ENCODE measurements around the gene TIGD6.

The TIGD6 gene

DNA sequence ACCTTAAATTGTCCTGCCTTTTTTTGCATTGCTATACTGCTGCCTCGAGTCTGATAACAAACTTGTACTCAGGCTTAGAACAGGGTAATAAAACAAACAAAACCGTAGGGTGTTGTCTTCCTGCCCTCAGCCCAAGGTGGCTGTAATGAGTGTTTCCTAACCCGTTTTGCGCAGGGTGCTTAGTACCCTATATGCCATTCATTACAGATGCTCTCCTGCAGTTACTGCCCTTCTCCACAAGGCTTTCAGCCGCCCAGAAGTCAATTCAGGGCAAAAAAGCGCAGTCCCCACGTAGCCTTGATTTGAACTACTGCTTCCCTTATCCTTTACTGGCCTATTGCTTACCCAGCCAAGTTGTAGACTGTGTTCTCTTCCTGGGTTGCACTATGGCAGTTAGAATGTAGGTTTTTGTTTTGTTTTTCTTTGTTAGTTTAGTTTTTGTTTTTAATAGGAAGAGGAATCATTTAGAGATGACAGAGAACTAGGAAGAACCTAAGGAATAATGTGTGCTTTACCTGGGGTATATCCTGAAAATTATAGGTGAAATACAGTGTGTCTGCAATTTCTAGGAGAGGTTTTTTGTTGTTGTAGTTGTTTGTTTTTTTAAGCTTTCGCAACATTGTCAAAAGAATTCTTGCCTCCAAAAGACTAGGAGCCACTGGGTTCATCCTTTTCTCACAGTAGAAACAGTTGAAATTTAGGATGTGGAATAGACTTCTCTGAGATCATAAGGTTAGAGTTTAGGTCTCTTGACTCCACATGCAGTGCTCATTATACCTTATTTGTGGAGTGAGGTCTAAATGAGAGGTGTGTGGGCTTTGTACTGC, 1.4 kb upstream of the TIGD6 start:
- H3K4me3 ChIP-seq (ENCODE audit: insufficient read depth in 1 of 2, low read depth in 1 of 2, low read length in 2 of 2): peak overlapping the region in 1 of 2 experiments; percentile 96
- H2AK5ac ChIP-seq (ENCODE audit: low read length, severe bottlenecking): no peak overlapping the region
- DNase-seq: peak; percentile 86
- no peak overlapping the region for H4K8ac ChIP-seq (ENCODE audit: low read length)
- no peak overlapping the region for H2AFZ ChIP-seq (ENCODE audit: low read depth, low read length)
- H2BK12ac ChIP-seq (ENCODE audit: low read length in 2 of 2): no peak overlapping the region
- no peak overlapping the region for H2BK15ac ChIP-seq (ENCODE audit: low read depth, poor library complexity, severe bottlenecking)
- no peak overlapping the region for H2BK120ac ChIP-seq (ENCODE audit: low read depth, low read length)
- H4K91ac ChIP-seq (ENCODE audit: low read length): no peak overlapping the region
- peaks cover 16% of the 10 kb centered on the region for H3K79me1 ChIP-seq (replicated peaks; ENCODE audit: low read length, poor library complexity, severe bottlenecking)
- peak overlapping the region; percentile 10 for H3K27ac ChIP-seq (ENCODE audit: low read length, poor library complexity, severe bottlenecking)
- H3K36me3 ChIP-seq (ENCODE audit: control insufficient read depth in 1 of 2, insufficient read depth in 2 of 2, low read depth in 1 of 2, low read length in 2 of 2): peaks cover 3 to 34% of the 10 kb centered on the region in 2 experiments
- 17% methylated on average over 6 of the region's 8 CpGs for WGBS
- H3K9ac ChIP-seq (ENCODE audit: low read length): peak overlapping the region; percentile 96
- H3K9me3 ChIP-seq (ENCODE audit: control insufficient read depth, low read length): no peaks in the 10 kb centered on the region
- no peak overlapping the region for H3K23ac ChIP-seq (ENCODE audit: low read length in 2 of 2)
- peaks cover 4% of the 10 kb centered on the region for H3K4me1 ChIP-seq (ENCODE audit: control insufficient read depth, insufficient read depth, low read depth, low read length)
- H3K4ac ChIP-seq (ENCODE audit: low read depth in 1 of 2, low read length in 2 of 2): no peak overlapping the region
- no peaks in the 10 kb centered on the region for H3K27me3 ChIP-seq (ENCODE audit: control insufficient read depth in 1 of 2, insufficient read depth in 1 of 2, low read length in 2 of 2)
- peak overlapping the region; percentile 69 for H3K4me2 ChIP-seq (ENCODE audit: low read length, poor library complexity, severe bottlenecking)
- no peak overlapping the region for H3K14ac ChIP-seq (ENCODE audit: low read length in 2 of 2)
- H3K18ac ChIP-seq (ENCODE audit: low read depth in 1 of 2, low read length in 2 of 2): no peak overlapping the region
- H2BK5ac ChIP-seq (ENCODE audit: low read depth, low read length, poor library complexity, severe bottlenecking): no peak overlapping the region

DNA sequence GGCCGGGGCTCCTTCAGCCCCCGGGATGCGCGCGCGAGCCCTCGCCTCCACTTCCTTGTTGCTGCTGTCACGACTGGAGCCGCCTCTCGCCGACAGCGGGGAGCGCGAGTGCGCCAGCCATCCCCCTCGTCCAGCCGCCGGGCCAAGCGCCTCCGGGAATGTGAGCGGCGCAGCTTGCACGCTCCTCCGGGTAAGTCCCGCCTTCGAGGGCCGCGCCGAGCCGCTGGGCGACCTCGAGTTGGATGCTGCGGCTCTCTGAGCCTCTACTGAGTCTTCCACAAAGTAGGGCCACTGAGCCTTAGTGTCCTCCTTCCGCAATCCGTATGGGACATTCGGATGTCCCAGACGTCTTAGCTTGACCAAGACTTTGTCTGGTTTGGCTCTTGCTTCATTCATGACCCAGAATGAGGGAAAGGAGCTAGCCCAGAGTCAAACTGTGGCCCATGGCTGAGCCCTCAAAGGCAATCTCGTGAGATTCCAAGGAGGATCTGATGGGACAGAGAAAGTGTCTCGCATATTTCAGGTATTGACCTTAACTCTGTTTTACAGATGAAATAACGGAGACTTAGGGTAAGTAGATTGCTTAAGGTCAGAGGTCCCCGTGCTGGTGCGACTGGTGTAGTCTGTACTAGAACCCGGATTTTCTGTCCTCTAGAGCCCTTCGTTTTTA, 671 bp upstream of the TIGD6 start:
- H4K91ac ChIP-seq (ENCODE audit: low read length): peak overlapping the region; percentile 95
- H3K36me3 ChIP-seq (ENCODE audit: control insufficient read depth in 1 of 2, insufficient read depth in 2 of 2, low read depth in 1 of 2, low read length in 2 of 2): peaks cover 3 to 33% of the 10 kb centered on the region in 2 experiments
- peak overlapping the region; percentile 67 for H2BK120ac ChIP-seq (ENCODE audit: low read depth, low read length)
- H2BK15ac ChIP-seq (ENCODE audit: low read depth, poor library complexity, severe bottlenecking): peak overlapping the region; percentile 73
- 2% methylated on average over 44 of the region's 44 CpGs for WGBS
- DNase-seq: peak; percentile 70
- peak overlapping the region; percentile 87 for H4K8ac ChIP-seq (ENCODE audit: low read length)
- H3K79me1 ChIP-seq (replicated peaks; ENCODE audit: low read length, poor library complexity, severe bottlenecking): peaks cover 11% of the 10 kb centered on the region
- H2BK5ac ChIP-seq (ENCODE audit: low read depth, low read length, poor library complexity, severe bottlenecking): peak overlapping the region; percentile 75
- peak overlapping the region; percentile 62 for H2AFZ ChIP-seq (ENCODE audit: low read depth, low read length)
- H3K4me1 ChIP-seq (ENCODE audit: control insufficient read depth, insufficient read depth, low read depth, low read length): peaks cover 4% of the 10 kb centered on the region
- H2AK5ac ChIP-seq (ENCODE audit: low read length, severe bottlenecking): peak overlapping the region; percentile 18
- H3K9ac ChIP-seq (ENCODE audit: low read length): peak overlapping the region; percentile 96
- peak overlapping the region; percentile 31 for H3K27ac ChIP-seq (ENCODE audit: low read length, poor library complexity, severe bottlenecking)
- peak overlapping the region; percentile 69 for H3K4me2 ChIP-seq (ENCODE audit: low read length, poor library complexity, severe bottlenecking)
- H3K9me3 ChIP-seq (ENCODE audit: control insufficient read depth, low read length): no peaks in the 10 kb centered on the region
- H2BK12ac ChIP-seq (ENCODE audit: low read length in 2 of 2): peak overlapping the region in 1 of 2 experiments; percentile 74
- peak overlapping the region in 1 of 2 experiments; percentile 71 for H3K14ac ChIP-seq (ENCODE audit: low read length in 2 of 2)
- no peaks in the 10 kb centered on the region for H3K27me3 ChIP-seq (ENCODE audit: control insufficient read depth in 1 of 2, insufficient read depth in 1 of 2, low read length in 2 of 2)
- peak overlapping the region; percentile 64 to 97 for H3K4ac ChIP-seq (ENCODE audit: low read depth in 1 of 2, low read length in 2 of 2)
- H3K23ac ChIP-seq (ENCODE audit: low read length in 2 of 2): peak overlapping the region in 1 of 2 experiments; percentile 47
- H3K18ac ChIP-seq (ENCODE audit: low read depth in 1 of 2, low read length in 2 of 2): peak overlapping the region; percentile 62 to 99
- H3K4me3 ChIP-seq (ENCODE audit: insufficient read depth in 1 of 2, low read depth in 1 of 2, low read length in 2 of 2): peak overlapping the region; percentile 94 to 96

DNA sequence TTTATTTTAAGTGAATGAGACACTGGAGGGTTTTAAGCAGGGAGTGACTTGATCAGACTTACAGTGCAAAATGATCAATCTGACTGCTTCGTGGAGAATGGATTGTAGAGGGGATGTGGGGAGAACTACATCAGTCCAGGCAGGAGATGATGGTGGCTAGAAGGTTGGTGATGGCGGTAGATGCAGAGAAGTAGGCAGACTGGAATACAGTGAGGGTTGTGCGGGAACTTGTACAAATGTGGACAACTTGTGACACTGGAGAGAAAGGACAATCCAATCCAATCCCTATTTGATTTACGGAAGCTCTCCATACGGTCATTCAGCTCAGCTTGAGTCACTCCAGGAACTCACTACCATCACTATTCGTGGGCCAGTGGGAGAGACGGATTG, 593 bp downstream of the TIGD6 start:
- Histone ChIP-seq H3K9ac (ENCODE audit: low read length) (peak overlapping the region; percentile 96), H3K27me3 (ENCODE audit: control insufficient read depth in 1 of 2, insufficient read depth in 1 of 2, low read length in 2 of 2) (no peaks in the 10 kb centered on the region), H3K4me3 (ENCODE audit: insufficient read depth in 1 of 2, low read depth in 1 of 2, low read length in 2 of 2) (peak overlapping the region; percentile 94 to 96), H3K23ac (ENCODE audit: low read length in 2 of 2) (peak overlapping the region in 1 of 2 experiments; percentile 87), H3K36me3 (ENCODE audit: control insufficient read depth in 1 of 2, insufficient read depth in 2 of 2, low read depth in 1 of 2, low read length in 2 of 2) (peaks cover 10 to 36% of the 10 kb centered on the region in 2 experiments), H4K8ac (ENCODE audit: low read length) (peak overlapping the region; percentile 96), H3K79me1 (replicated peaks; ENCODE audit: low read length, poor library complexity, severe bottlenecking) (peaks cover 6% of the 10 kb centered on the region), H3K4me1 (ENCODE audit: control insufficient read depth, insufficient read depth, low read depth, low read length) (peaks cover 6% of the 10 kb centered on the region), H4K91ac (ENCODE audit: low read length) (peak overlapping the region; percentile 90), H3K14ac (ENCODE audit: low read length in 2 of 2) (peak overlapping the region in 1 of 2 experiments; percentile 91), H2AFZ (ENCODE audit: low read depth, low read length) (peak overlapping the region; percentile 58), H3K4me2 (ENCODE audit: low read length, poor library complexity, severe bottlenecking) (peak overlapping the region; percentile 69), H2AK5ac (ENCODE audit: low read length, severe bottlenecking) (peak overlapping the region; percentile 57), H3K9me3 (ENCODE audit: control insufficient read depth, low read length) (no peaks in the 10 kb centered on the region), H3K18ac (ENCODE audit: low read depth in 1 of 2, low read length in 2 of 2) (peak overlapping the region; percentile 64 to 97), H2BK5ac (ENCODE audit: low read depth, low read length, poor library complexity, severe bottlenecking) (peak overlapping the region; percentile 69), H2BK12ac (ENCODE audit: low read length in 2 of 2) (peak overlapping the region in 1 of 2 experiments; percentile 81), H3K4ac (ENCODE audit: low read depth in 1 of 2, low read length in 2 of 2) (peak overlapping the region; percentile 93 to 98), H3K27ac (ENCODE audit: low read length, poor library complexity, severe bottlenecking) (peak overlapping the region; percentile 82), H2BK15ac (ENCODE audit: low read depth, poor library complexity, severe bottlenecking) (no peak overlapping the region), H2BK120ac (ENCODE audit: low read depth, low read length) (no peak overlapping the region)
- DNase-seq: no peak
- WGBS: 19% methylated on average over 6 of the region's 7 CpGs

DNA sequence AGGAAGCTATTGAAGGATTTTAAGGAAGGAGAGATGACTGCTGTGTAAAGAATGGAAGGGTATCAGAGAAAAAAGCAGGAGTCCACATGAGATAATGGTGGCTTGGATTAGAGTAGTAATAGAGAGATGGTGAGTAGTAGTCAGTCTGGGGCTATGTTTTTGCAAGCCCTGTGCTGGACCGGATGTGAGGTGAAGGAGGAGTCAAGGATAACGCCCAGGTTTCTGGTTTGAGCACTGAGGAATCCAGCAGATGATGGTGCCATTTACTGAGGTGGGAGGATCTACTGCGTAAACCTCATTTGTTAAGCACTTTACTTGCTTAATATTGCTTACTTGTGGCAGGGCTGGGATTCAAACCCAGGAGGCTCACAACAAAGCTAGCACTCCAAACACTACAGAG, 1.1 kb downstream of the TIGD6 start:
- H2AFZ ChIP-seq (ENCODE audit: low read depth, low read length): no peak overlapping the region
- H3K27me3 ChIP-seq (ENCODE audit: control insufficient read depth in 1 of 2, insufficient read depth in 1 of 2, low read length in 2 of 2): no peaks in the 10 kb centered on the region
- WGBS: 72% methylated on average over 2 of the region's 3 CpGs
- H3K36me3 ChIP-seq (ENCODE audit: control insufficient read depth in 1 of 2, insufficient read depth in 2 of 2, low read depth in 1 of 2, low read length in 2 of 2): peaks cover 10 to 36% of the 10 kb centered on the region in 2 experiments
- no peak overlapping the region for H2BK5ac ChIP-seq (ENCODE audit: low read depth, low read length, poor library complexity, severe bottlenecking)
- no peaks in the 10 kb centered on the region for H3K9me3 ChIP-seq (ENCODE audit: control insufficient read depth, low read length)
- no peak overlapping the region for H2BK12ac ChIP-seq (ENCODE audit: low read length in 2 of 2)
- H3K79me1 ChIP-seq (replicated peaks; ENCODE audit: low read length, poor library complexity, severe bottlenecking): peaks cover 3% of the 10 kb centered on the region
- no peak overlapping the region for H4K8ac ChIP-seq (ENCODE audit: low read length)
- no peak overlapping the region for H4K91ac ChIP-seq (ENCODE audit: low read length)
- no peak overlapping the region for H2BK15ac ChIP-seq (ENCODE audit: low read depth, poor library complexity, severe bottlenecking)
- H3K9ac ChIP-seq (ENCODE audit: low read length): peak overlapping the region; percentile 96
- H3K4me3 ChIP-seq (ENCODE audit: insufficient read depth in 1 of 2, low read depth in 1 of 2, low read length in 2 of 2): peak overlapping the region in 1 of 2 experiments; percentile 96
- H3K4me2 ChIP-seq (ENCODE audit: low read length, poor library complexity, severe bottlenecking): peak overlapping the region; percentile 69
- H3K18ac ChIP-seq (ENCODE audit: low read depth in 1 of 2, low read length in 2 of 2): no peak overlapping the region
- H3K4me1 ChIP-seq (ENCODE audit: control insufficient read depth, insufficient read depth, low read depth, low read length): peaks cover 6% of the 10 kb centered on the region
- no peak for DNase-seq
- H3K23ac ChIP-seq (ENCODE audit: low read length in 2 of 2): no peak overlapping the region
- no peak overlapping the region for H2AK5ac ChIP-seq (ENCODE audit: low read length, severe bottlenecking)
- no peak overlapping the region for H3K14ac ChIP-seq (ENCODE audit: low read length in 2 of 2)
- no peak overlapping the region for H3K27ac ChIP-seq (ENCODE audit: low read length, poor library complexity, severe bottlenecking)
- no peak overlapping the region for H2BK120ac ChIP-seq (ENCODE audit: low read depth, low read length)
- no peak overlapping the region for H3K4ac ChIP-seq (ENCODE audit: low read depth in 1 of 2, low read length in 2 of 2)
